ENCODE measurements around the gene MFSD1. TPM values are rescaled to one million over a fixed set of nuclear protein-coding genes. Genes with fewer than 3 reads are reported as not detected.
A peak's percentile ranks its signal among the peaks of the same experiment; 100 is the strongest.

Gene MFSD1
- total RNA-seq, 4 donors from 2014 or later: 36.3 to 93.8 (median 65.2) TPM

- Histone ChIP-seq H3K36me3 (no peaks in the 10 kb centered on the region), H3K27me3 (no peaks in the 10 kb centered on the region), H3K4me3 (no peak overlapping the region), H3K27ac (peak overlapping the region in 3 of 4 donors; percentile 75 to 83 (median 82)), H3K9me3 (no peaks in the 10 kb centered on the region), H3K4me1 (peaks cover 36 to 94% (median 41%) of the 10 kb centered on the region in 3 donors)
- TF ChIP-seq POLR2AphosphoS5 (IDR thresholded peaks at IDR 0.05) (no peak), POLR2A (IDR thresholded peaks at IDR 0.05) (no peak), CTCF (IDR thresholded peaks at IDR 0.05) (no peak), EP300 (IDR thresholded peaks at IDR 0.05) (no peak)
- WGBS, 2 donors (ENCODE audit: low coverage in 1 of 2): 66 to 100% methylated on average over 1 to 2 of the region's 3 CpGs
- no peak for ATAC-seq
Measured at GRCh38 chr3:158771982-158772381, 29.9 kb upstream of the MFSD1 start.

- peaks cover 29 to 89% (median 32%) of the 10 kb centered on the region in 3 donors for H3K4me1 ChIP-seq
- no peak for TF ChIP-seq POLR2AphosphoS5 (IDR thresholded peaks at IDR 0.05)
- TF ChIP-seq EP300 (IDR thresholded peaks at IDR 0.05): no peak
- TF ChIP-seq CTCF (IDR thresholded peaks at IDR 0.05): no peak
- no peak for TF ChIP-seq POLR2A (IDR thresholded peaks at IDR 0.05)
- H3K4me3 ChIP-seq: no peak overlapping the region
- no peaks in the 10 kb centered on the region for H3K9me3 ChIP-seq
- no peaks in the 10 kb centered on the region for H3K27me3 ChIP-seq
- H3K36me3 ChIP-seq: no peaks in the 10 kb centered on the region
- peak overlapping the region in 1 of 4 donors; percentile 43 for H3K27ac ChIP-seq
- no peak for ATAC-seq
Measured at GRCh38 chr3:158773166-158773565, 28.7 kb upstream of the MFSD1 start.

- Histone ChIP-seq H3K27ac (peak overlapping the region in 3 of 4 donors; percentile 12 to 54 (median 43)), H3K4me1 (peaks cover 23 to 81% (median 24%) of the 10 kb centered on the region in 3 donors), H3K4me3 (no peak overlapping the region), H3K36me3 (no peaks in the 10 kb centered on the region), H3K27me3 (no peaks in the 10 kb centered on the region), H3K9me3 (no peaks in the 10 kb centered on the region)
- peak; percentile 81 for ATAC-seq
- WGBS, 2 donors (ENCODE audit: low coverage in 1 of 2): 55 to 65% methylated on average over 6 to 7 of the region's 7 CpGs
- TF ChIP-seq POLR2AphosphoS5 (IDR thresholded peaks at IDR 0.05): peak; percentile 96
- TF ChIP-seq EP300 (IDR thresholded peaks at IDR 0.05): no peak
- no peak for TF ChIP-seq POLR2A (IDR thresholded peaks at IDR 0.05)
- no peak for TF ChIP-seq CTCF (IDR thresholded peaks at IDR 0.05)
Measured at GRCh38 chr3:158773845-158774830, 27.7 kb upstream of the MFSD1 start.

- Histone ChIP-seq H3K4me1 (peaks cover 19 to 73% (median 20%) of the 10 kb centered on the region in 3 donors), H3K4me3 (no peak overlapping the region), H3K27ac (peak overlapping the region in 1 of 4 donors; percentile 54), H3K27me3 (no peaks in the 10 kb centered on the region), H3K9me3 (no peaks in the 10 kb centered on the region), H3K36me3 (no peaks in the 10 kb centered on the region)
- ATAC-seq: peak; percentile 17
- WGBS, 2 donors (ENCODE audit: low coverage in 1 of 2): 48 to 60% methylated on average over 2 of the region's 2 CpGs
- TF ChIP-seq CTCF (IDR thresholded peaks at IDR 0.05) (no peak), EP300 (IDR thresholded peaks at IDR 0.05) (no peak), POLR2AphosphoS5 (IDR thresholded peaks at IDR 0.05) (no peak), POLR2A (IDR thresholded peaks at IDR 0.05) (no peak)
Measured at GRCh38 chr3:158774965-158775364, 26.9 kb upstream of the MFSD1 start.
